Measurements from ENCODE around the gene HTRA2.

- TF ChIP-seq CTCF (IDR thresholded peaks at IDR 0.05; ENCODE audit: low read depth, low read length): no peak
- no peak for TF ChIP-seq EZH2phosphoT487 (IDR thresholded peaks at IDR 0.05; ENCODE audit: low read depth)
Measured at GRCh38 chr2:74571058-74571457, 41.3 kb downstream of the HTRA2 start.
